Adrenal gland (tissue), 12 donors: ENCODE data around the gene FCAMR. TPM values are rescaled to one million over a fixed set of nuclear protein-coding genes. Genes with fewer than 3 reads are reported as not detected.

ENCODE experiments used
- DNase-seq, 7 donors: peaks; one replicate each; pipeline ENCODE4 v3.0.0-alpha.2; 2019 to 2020
- H3K27ac ChIP-seq, 5 donors: fragments of 200-600 bp; sonication (generic) in 4 of 5; 1 replicate in 3 of 5; 2 replicates in 2 of 5; pipeline versions ENCODE4 v1.5.1 to v1.8.0; 2016 to 2020; ENCODE audit warnings: mild to moderate bottlenecking in 1 of 5
- H3K27me3 ChIP-seq: fragments of 200-600 bp; 2 replicates; pipeline ENCODE4 v1.8.0; 2021
- H3K36me3 ChIP-seq, 2 donors: fragments of 200-600 bp; replicated peaks in 1 of 2; 1 replicate in 1 of 2; 2 replicates in 1 of 2; pipeline versions ENCODE4 v1.5.1 to v1.8.0; 2018 to 2022
- H3K4me1 ChIP-seq, 2 donors: fragments of 200-600 bp; replicated peaks in 1 of 2; 1 replicate in 1 of 2; 2 replicates in 1 of 2; pipeline versions ENCODE4 v1.5.1 to v1.8.0; 2018 to 2021
- H3K4me3 ChIP-seq, 4 donors: fragments of 200-600 bp; sonication (generic) in 3 of 4; one replicate each; pipeline ENCODE4 v1.5.1; 2016 to 2018
- H3K9me3 ChIP-seq, 3 donors: fragments of 200-600 bp; sonication (generic) in 1 of 3; replicated peaks in 1 of 3; 1 replicate in 2 of 3; 2 replicates in 1 of 3; pipeline versions ENCODE4 v1.5.1 to v1.8.0; 2016 to 2021
- POLR2A ChIP-seq, 2 donors: fragments of 450-650 bp; IDR thresholded peaks; one replicate each; pipeline ENCODE4 v1.6.1; 2017; ENCODE audit warnings: antibody characterized with exemption in 2 of 2, mild to moderate bottlenecking in 2 of 2, moderate library complexity in 1 of 2
- WGBS, 4 donors: extraction: QIAGEN DNeasy Blood & Tissue Kit in 2 of 4; methylation state at CpG; one replicate each; pipeline versions ENCODE4 v1.1.5 to v1.1.7; 2013 to 2017; 5-methylcytosine and 5-hydroxymethylcytosine counted together
- intact Hi-C, 2 donors: fragments of 100-400 bp; cut with DNase I; formaldehyde crosslinking; loops; one replicate each; pipeline versions ENCODE4 v1.14.1 to v1.15.0; 2022 to 2023
- polyA plus RNA-seq, 3 donors: library from polyadenylated mRNA; stranded (reverse); fragments of 200-250 nt in 2 of 3; fragments of 350-450 nt in 1 of 3; fragmentation: Illumina TruSeq in 1 of 3; extraction: RNeasy Lipid Tissue Mini Kit (QIAGEN cat#74804) in 1 of 3; gene quantifications; one replicate each; pipeline ENCODE4 v1.2.3, GENCODE V29; 2013 to 2014
- total RNA-seq, 9 donors: library from RNA; depleted of rRNA in 4 of 9; stranded (reverse); fragments of >200 nt in 4 of 9; fragments of 120-200 nt in 1 of 9; fragmentation: NEBNext Ultra II Directional in 1 of 9; extraction: Animal tissue kit (Norgen Biotek cat#: 25700) in 1 of 9; gene quantifications; one replicate each; pipeline versions ENCODE4 v1.1.0 to v1.2.4, GENCODE V29; 2013 to 2023
- TF ChIP-seq, protein P1 (sequence below), 6 experiments: fragments of 450-650 bp in 4 of 6; fragments of 200-600 bp in 2 of 6; sonication (generic) in 1 of 6; IDR thresholded peaks; 1 replicate in 5 of 6; 2 replicates in 1 of 6; pipeline versions ENCODE4 v1.5.1 to v1.8.0; 2016 to 2021; ENCODE audit warnings: antibody characterized with exemption in 6 of 6, mild to moderate bottlenecking in 2 of 6, moderate library complexity in 1 of 6
- donor health status: healthy with polysubstance abuse.
- donor health status: Bipolar disorder and iron deficiency.
- donor health status: DM: yes; HTN: yes; CAD: no.
- donor health status: DM: no; HTN: no; CAD: no.
- donor health status: DM: no; HTN: no; CAD: no.
- donor health status: DM: yes; HTN: yes; CAD: no.

The FCAMR gene
- total and polyA plus RNA-seq, 12 donors: not detected

DNA sequence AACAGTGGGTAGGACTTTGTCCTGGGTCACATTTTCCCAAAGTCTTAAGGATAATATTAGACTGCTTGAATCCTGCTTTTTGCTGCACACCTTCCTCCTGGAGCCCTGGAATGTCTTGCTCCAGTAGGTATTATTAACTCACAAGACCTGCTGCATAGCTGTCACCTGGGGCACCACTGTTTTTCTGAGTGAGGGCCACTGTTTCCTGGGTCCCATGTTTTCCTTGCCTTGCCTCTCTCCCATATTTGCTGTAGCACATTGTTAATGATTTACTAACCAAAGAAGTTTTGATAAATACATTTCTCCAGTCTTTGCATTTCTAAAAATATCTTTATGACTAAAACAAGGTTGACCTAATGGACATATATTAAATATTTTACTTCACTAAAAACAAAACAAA, 22.5 kb upstream of the FCAMR start:
- Histone ChIP-seq H3K9me3 (no peaks in the 10 kb centered on the region), H3K36me3 (no peaks in the 10 kb centered on the region), H3K4me1 (no peaks in the 10 kb centered on the region), H3K4me3 (no peak overlapping the region), H3K27me3 (peaks cover 5% of the 10 kb centered on the region), H3K27ac (no peak overlapping the region)
- TF ChIP-seq, protein P1, sequence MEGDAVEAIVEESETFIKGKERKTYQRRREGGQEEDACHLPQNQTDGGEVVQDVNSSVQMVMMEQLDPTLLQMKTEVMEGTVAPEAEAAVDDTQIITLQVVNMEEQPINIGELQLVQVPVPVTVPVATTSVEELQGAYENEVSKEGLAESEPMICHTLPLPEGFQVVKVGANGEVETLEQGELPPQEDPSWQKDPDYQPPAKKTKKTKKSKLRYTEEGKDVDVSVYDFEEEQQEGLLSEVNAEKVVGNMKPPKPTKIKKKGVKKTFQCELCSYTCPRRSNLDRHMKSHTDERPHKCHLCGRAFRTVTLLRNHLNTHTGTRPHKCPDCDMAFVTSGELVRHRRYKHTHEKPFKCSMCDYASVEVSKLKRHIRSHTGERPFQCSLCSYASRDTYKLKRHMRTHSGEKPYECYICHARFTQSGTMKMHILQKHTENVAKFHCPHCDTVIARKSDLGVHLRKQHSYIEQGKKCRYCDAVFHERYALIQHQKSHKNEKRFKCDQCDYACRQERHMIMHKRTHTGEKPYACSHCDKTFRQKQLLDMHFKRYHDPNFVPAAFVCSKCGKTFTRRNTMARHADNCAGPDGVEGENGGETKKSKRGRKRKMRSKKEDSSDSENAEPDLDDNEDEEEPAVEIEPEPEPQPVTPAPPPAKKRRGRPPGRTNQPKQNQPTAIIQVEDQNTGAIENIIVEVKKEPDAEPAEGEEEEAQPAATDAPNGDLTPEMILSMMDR (IDR thresholded peaks at IDR 0.05): no peak
- TF ChIP-seq POLR2A (IDR thresholded peaks at IDR 0.05): no peak
- no peak for DNase-seq
- intact Hi-C loops: no loop called here

GRCh38 chr1:206987873-206988272, 17.6 kb upstream of the FCAMR start:
- Histone ChIP-seq H3K27ac (no peak overlapping the region), H3K4me1 (no peaks in the 10 kb centered on the region), H3K36me3 (no peaks in the 10 kb centered on the region), H3K27me3 (peaks cover 3% of the 10 kb centered on the region), H3K4me3 (no peak overlapping the region), H3K9me3 (no peaks in the 10 kb centered on the region)
- 95 to 100% (median 100%) methylated on average over 1 of the region's 1 CpG for WGBS, 4 donors
- DNase-seq: no peak
- TF ChIP-seq, protein P1 (IDR thresholded peaks at IDR 0.05): no peak
- no peak for TF ChIP-seq POLR2A (IDR thresholded peaks at IDR 0.05)
- intact Hi-C loops: loop anchor here in 1 of 2 donors (10.0 kb wide), 1 partner anchor 63 kb away; the partner anchor contains the start of gene FCMR

DNA sequence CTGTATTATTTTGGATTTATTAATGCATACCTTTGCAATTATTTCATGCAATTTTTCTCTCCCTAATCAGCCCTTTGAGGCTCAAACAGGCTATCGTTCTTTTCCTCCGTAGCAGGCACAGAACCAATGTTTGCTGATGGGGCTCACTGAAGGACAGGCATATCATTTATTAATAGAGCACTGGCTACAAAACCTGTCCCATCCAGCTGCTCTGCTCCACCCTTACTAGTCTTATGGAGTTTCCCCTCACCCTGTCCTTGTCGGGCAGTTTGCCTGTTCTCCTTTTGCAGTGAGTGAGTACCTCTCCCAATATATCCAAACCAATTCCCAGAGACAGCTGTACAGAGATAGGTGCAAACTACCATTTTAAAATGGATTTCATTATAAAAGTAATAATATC, 16.6 kb upstream of the FCAMR start:
- Histone ChIP-seq H3K9me3 (no peaks in the 10 kb centered on the region), H3K4me1 (no peaks in the 10 kb centered on the region), H3K36me3 (no peaks in the 10 kb centered on the region), H3K27ac (no peak overlapping the region), H3K4me3 (no peak overlapping the region), H3K27me3 (no peaks in the 10 kb centered on the region)
- TF ChIP-seq, protein P1 (IDR thresholded peaks at IDR 0.05): no peak
- no peak for TF ChIP-seq POLR2A (IDR thresholded peaks at IDR 0.05)
- 73 to 87% (median 77%) methylated on average over 3 of the region's 3 CpGs for WGBS, 4 donors
- no peak for DNase-seq
- intact Hi-C loops: loop anchor here in 1 of 2 donors (10.0 kb wide), 1 partner anchor 62 kb away; the partner anchor contains the start of gene FCMR

DNA sequence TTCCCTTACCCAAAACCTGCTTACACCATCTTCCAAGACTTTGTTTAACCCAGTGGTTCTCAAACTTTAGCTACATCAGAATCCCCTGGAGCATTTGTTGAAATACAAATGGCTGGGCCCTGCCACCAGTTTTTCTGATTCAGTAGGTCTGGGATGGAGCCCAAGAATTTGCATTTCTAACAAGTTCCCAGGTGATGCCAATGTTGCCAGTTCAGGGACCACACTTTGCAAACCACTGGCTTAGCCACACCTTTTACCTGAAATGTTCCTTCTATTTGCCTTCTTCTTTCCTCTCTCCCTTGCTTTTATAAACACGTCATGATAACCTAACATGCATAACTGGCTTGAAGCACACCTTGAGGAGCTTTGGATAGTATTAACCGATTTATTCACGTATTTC, 16.1 kb upstream of the FCAMR start:
- intact Hi-C loops: loop anchor here in 1 of 2 donors (10.0 kb wide), 1 partner anchor 62 kb away; the partner anchor contains the start of gene FCMR
- TF ChIP-seq, protein P1 (IDR thresholded peaks at IDR 0.05): no peak
- no peak for TF ChIP-seq POLR2A (IDR thresholded peaks at IDR 0.05)
- WGBS, 4 donors: 70 to 88% (median 78%) methylated on average over 3 of the region's 3 CpGs

More for the DNA sequence above, 16.1 kb upstream of the FCAMR start:
- no peak for DNase-seq
- no peaks in the 10 kb centered on the region for H3K27me3 ChIP-seq
- no peak overlapping the region for H3K27ac ChIP-seq
- H3K4me1 ChIP-seq: no peaks in the 10 kb centered on the region
- H3K9me3 ChIP-seq: no peaks in the 10 kb centered on the region
- no peaks in the 10 kb centered on the region for H3K36me3 ChIP-seq
- no peak overlapping the region for H3K4me3 ChIP-seq
